SK-N-SH (cell line): ENCODE results near the gene IFNLR1. TPM values are rescaled to one million over a fixed set of nuclear protein-coding genes. Genes with fewer than 3 reads are reported as not detected.

ENCODE experiments used
- CTCF ChIA-PET: fragments of 300-600, 350-600 bp; formaldehyde crosslinking; extraction: SDS; loops from one replicate; lab custom pipeline; 2021; lab: Yijun Ruan, JAX
- POLR2A ChIA-PET: fragments of 350-600 bp; sonication (Branson Sonifier 250); formaldehyde crosslinking; extraction: SDS; loops from one replicate; lab custom pipeline; 2020; ENCODE audit warnings: antibody characterized with exemption, inconsistent platforms; lab: Yijun Ruan, JAX
- DNase-seq: peaks from one replicate; pipeline ENCODE4 v3.0.0; 2012
- H2AFZ ChIP-seq: fragments of 200-600 bp; sonication (generic); 2 replicates; pipeline ENCODE4 v1.8.1; 2016; ENCODE audit warnings: antibody characterized with exemption, mild to moderate bottlenecking, low read depth
- H3F3A ChIP-seq: fragments of 200-600 bp; sonication (generic); replicated peaks from 2 replicates; pipeline ENCODE3; 2016; ENCODE audit warnings: antibody characterized with exemption, mild to moderate bottlenecking; ENCODE audit not compliant: insufficient read depth
- H3K27ac ChIP-seq, 2 experiments: fragments of 200-500 bp in 1 of 2; fragments of 200-600 bp in 1 of 2; sonication (Bioruptor generic) in 1 of 2; sonication (generic), shearing (Covaris generic) in 1 of 2; 2 replicates each; pipeline versions ENCODE4 v1.5.1 to v1.6.1; 2014 to 2016; ENCODE audit warnings: low read depth in 2 of 2, inconsistent platforms in 1 of 2, low read length in 1 of 2, mild to moderate bottlenecking in 1 of 2, mixed read lengths in 1 of 2
- H3K27me3 ChIP-seq: fragments of 200-600 bp; sonication (generic), shearing (Covaris generic); 2 replicates; pipeline ENCODE4 v1.6.1; 2016; ENCODE audit warnings: mixed run types; ENCODE audit not compliant: insufficient read depth
- H3K36me3 ChIP-seq, 2 experiments: fragments of 200-500 bp in 1 of 2; fragments of 200-600 bp in 1 of 2; sonication (Bioruptor generic) in 1 of 2; sonication (generic) in 1 of 2; replicated peaks in 1 of 2; 2 replicates each; pipeline versions ENCODE3 to v1.5.1; 2014 to 2016; ENCODE audit warnings: low read length in 1 of 2, mild to moderate bottlenecking in 1 of 2; ENCODE audit not compliant: insufficient read depth in 2 of 2, control insufficient read depth in 1 of 2
- H3K4me1 ChIP-seq, 2 experiments: fragments of 200-500 bp in 1 of 2; fragments of 200-600 bp in 1 of 2; sonication (Bioruptor generic) in 1 of 2; sonication (generic), shearing (Covaris generic) in 1 of 2; 2 replicates each; pipeline versions ENCODE4 v1.5.1 to v1.6.1; 2014 to 2016; ENCODE audit warnings: low read depth in 1 of 2, low read length in 1 of 2, mixed run types in 1 of 2; ENCODE audit not compliant: insufficient read depth in 2 of 2, control insufficient read depth in 1 of 2
- H3K4me2 ChIP-seq: fragments of 200-600 bp; sonication (generic), shearing (Covaris generic); 2 replicates; pipeline ENCODE4 v1.6.1; 2017; ENCODE audit warnings: mixed run types
- H3K4me3 ChIP-seq, 2 experiments: fragments of 200-500 bp in 1 of 2; fragments of 200-600 bp in 1 of 2; sonication (Bioruptor generic) in 1 of 2; sonication (generic), shearing (Covaris generic) in 1 of 2; 2 replicates each; pipeline versions ENCODE4 v1.5.1 to v1.8.1; 2014 to 2016; ENCODE audit warnings: low read depth in 2 of 2, inconsistent platforms in 1 of 2, low read length in 1 of 2, mild to moderate bottlenecking in 1 of 2, mixed read lengths in 1 of 2, moderate library complexity in 1 of 2
- H3K79me2 ChIP-seq: fragments of 200-600 bp; sonication (generic); 2 replicates; pipeline ENCODE4 v1.8.1; 2017; ENCODE audit warnings: mild to moderate bottlenecking; ENCODE audit not compliant: insufficient read depth
- H3K9ac ChIP-seq: fragments of 200-600 bp; sonication (generic); 2 replicates; pipeline ENCODE4 v1.6.1; 2017; ENCODE audit warnings: mixed run types
- H3K9me2 ChIP-seq: fragments of 200-600 bp; sonication (generic); 2 replicates; pipeline ENCODE4 v1.6.1; 2017; ENCODE audit warnings: mixed run types
- H3K9me3 ChIP-seq: fragments of 200-600 bp; sonication (generic); 2 replicates; pipeline ENCODE4 v1.6.1; 2017; ENCODE audit warnings: mixed run types, mild to moderate bottlenecking, moderate library complexity
- H4K20me1 ChIP-seq: fragments of 200-600 bp; sonication (generic); 2 replicates; pipeline ENCODE4 v1.6.1; 2017; ENCODE audit warnings: mild to moderate bottlenecking, mixed run types; ENCODE audit not compliant: insufficient read depth
- CHD2 ChIP-seq: fragments of 150-350 bp; IDR thresholded peaks from 2 replicates; pipeline ENCODE4 v1.6.1; 2018; ENCODE audit warnings: low read length; ENCODE audit not compliant: partially characterized antibody
- EZH2phosphoT487 ChIP-seq: fragments of 200-600 bp; sonication (generic); IDR thresholded peaks from 2 replicates; pipeline ENCODE4 v1.6.1; 2017; ENCODE audit warnings: low read depth, mixed run types, mild to moderate bottlenecking, antibody characterized with exemption, moderate library complexity, borderline replicate concordance
- FOXM1 ChIP-seq: IDR thresholded peaks from 2 replicates; pipeline ENCODE4 v1.4.0; 2012; ENCODE audit warnings: low read depth, mild to moderate bottlenecking
- GABPA ChIP-seq: IDR thresholded peaks from 2 replicates; pipeline ENCODE4 v1.4.0; 2012; ENCODE audit warnings: low read depth, mild to moderate bottlenecking
- GATA2 ChIP-seq: sonication (generic); formaldehyde crosslinking; IDR thresholded peaks from 2 replicates; pipeline ENCODE4 v1.5.0; 2020; ENCODE audit warnings: mild to moderate bottlenecking, missing genetic modification reagents
- IRF3 ChIP-seq: fragments of 150-350 bp; IDR thresholded peaks from 2 replicates; pipeline ENCODE4 v1.6.1; 2016; ENCODE audit warnings: mild to moderate bottlenecking, low read depth, low read length
- JUND ChIP-seq: IDR thresholded peaks from 2 replicates; pipeline ENCODE4 v1.4.0; 2012
- MAX ChIP-seq: IDR thresholded peaks from 2 replicates; pipeline ENCODE4 v1.4.0; 2012; ENCODE audit warnings: low read depth
- MXI1 ChIP-seq: IDR thresholded peaks from 2 replicates; pipeline ENCODE4 v1.6.1; 2012; ENCODE audit warnings: mild to moderate bottlenecking, low read depth, low read length, improper control_type of control experiment
- NFIC ChIP-seq: IDR thresholded peaks from 2 replicates; pipeline ENCODE4 v1.4.0; 2012; ENCODE audit warnings: borderline replicate concordance
- NRF1 ChIP-seq: IDR thresholded peaks from 2 replicates; pipeline ENCODE4 v1.6.1; 2012; ENCODE audit warnings: low read depth, mild to moderate bottlenecking, low read length
- POLR2AphosphoS5 ChIP-seq: IDR thresholded peaks from 2 replicates; pipeline ENCODE4 v1.6.1; 2012; ENCODE audit warnings: low read depth, low read length
- RFX5 ChIP-seq: IDR thresholded peaks from 2 replicates; pipeline ENCODE4 v1.6.1; 2012; ENCODE audit warnings: mild to moderate bottlenecking, improper control_type of control experiment, low read length
- TAF1 ChIP-seq: IDR thresholded peaks from 2 replicates; pipeline ENCODE4 v1.6.1; 2012; ENCODE audit warnings: low read depth, mild to moderate bottlenecking, low read length, moderate library complexity, borderline replicate concordance
- TEAD4 ChIP-seq: IDR thresholded peaks from 2 replicates; pipeline ENCODE4 v1.4.0; 2012; ENCODE audit warnings: mild to moderate bottlenecking, borderline replicate concordance; ENCODE audit not compliant: insufficient read depth
- ZBTB33 ChIP-seq: IDR thresholded peaks from 2 replicates; pipeline ENCODE4 v1.4.0; 2012; ENCODE audit warnings: low read depth, borderline replicate concordance
- WGBS: methylation state at CpG from one replicate; pipeline ENCODE4 v1.1.6; 2017; ENCODE audit warnings: low lambda C conversion rate; 5-methylcytosine and 5-hydroxymethylcytosine counted together
- polyA plus RNA-seq, 3 experiments: library from polyadenylated mRNA; depleted of rRNA; stranded (reverse); fragments of >200 nt; gene quantifications; 2 replicates each; pipeline ENCODE4 v1.2.3, GENCODE V29; 2012

Gene IFNLR1
- polyA plus RNA-seq, 1 of the 3 experiments (the other 2 are of a cell fraction): 0.30 TPM

GRCh38 chr1:24228311-24228710, 41.2 kb upstream of the IFNLR1 start:
- Histone ChIP-seq H3K9me3 (no peaks in the 10 kb centered on the region), H3K4me2 (no peak overlapping the region), H3K9me2 (no peaks in the 10 kb centered on the region)
- 50% methylated on average over 4 of the region's 4 CpGs for WGBS
- TF ChIP-seq EZH2phosphoT487 (no peak), FOXM1 (no peak), NFIC (no peak), JUND (no peak), TAF1 (no peak), CHD2 (no peak)
- TF ChIP-seq, all 33 proteins: peak for 0
- Histone ChIP-seq H3K27ac (no peak overlapping the region), H3K4me3 (no peak overlapping the region), H2AFZ (no peak overlapping the region), H3F3A (no peaks in the 10 kb centered on the region), H3K27me3 (no peaks in the 10 kb centered on the region), H3K36me3 (no peaks in the 10 kb centered on the region), H3K9ac (no peak overlapping the region), H4K20me1 (no peaks in the 10 kb centered on the region), H3K79me2 (no peaks in the 10 kb centered on the region), H3K4me1 (no peaks in the 10 kb centered on the region)
- ChIA-PET POLR2A (no interaction called here), CTCF (interaction anchor here (1.3 to 1.4 kb wide), 3 partner anchors 15 to 78 kb away, joined by 3 to 6 read pairs (median 5); no protein-coding TSS in a partner anchor)
- DNase-seq: no peak

- no peaks in the 10 kb centered on the region for H3K79me2 ChIP-seq
- H3K9ac ChIP-seq: no peak overlapping the region
- 89% methylated on average over 5 of the region's 5 CpGs for WGBS
- CTCF ChIA-PET: interaction anchor here (1.2 to 1.4 kb wide), 3 partner anchors 16 to 28 kb away, joined by 3 to 6 read pairs (median 5); no protein-coding TSS in a partner anchor
- H3K4me3 ChIP-seq: no peak overlapping the region
- no peaks in the 10 kb centered on the region for H3K9me3 ChIP-seq
- TF ChIP-seq RFX5: no peak
- TF ChIP-seq EZH2phosphoT487: no peak
- no peak for TF ChIP-seq POLR2AphosphoS5
- TF ChIP-seq MAX: no peak
- no peak for TF ChIP-seq GABPA
- TF ChIP-seq FOXM1: no peak
- TF ChIP-seq, all 33 proteins: peak for 0
- H3K27me3 ChIP-seq: peaks cover 4% of the 10 kb centered on the region; the same call in 1 of the 2 replicates
- H3K4me2 ChIP-seq: no peak overlapping the region
- H2AFZ ChIP-seq: no peak overlapping the region
- no peaks in the 10 kb centered on the region for H3F3A ChIP-seq
- POLR2A ChIA-PET: no interaction called here
- DNase-seq: no peak
- no peaks in the 10 kb centered on the region for H4K20me1 ChIP-seq
- H3K9me2 ChIP-seq: no peaks in the 10 kb centered on the region
- no peaks in the 10 kb centered on the region for H3K4me1 ChIP-seq
- no peak overlapping the region for H3K27ac ChIP-seq
- no peaks in the 10 kb centered on the region for H3K36me3 ChIP-seq
Observed at GRCh38 chr1:24226749-24227148, 39.7 kb upstream of the IFNLR1 start.

- H3K9me2 ChIP-seq: no peaks in the 10 kb centered on the region
- H3F3A ChIP-seq: no peaks in the 10 kb centered on the region
Observed at GRCh38 chr1:24224761-24225160, 37.7 kb upstream of the IFNLR1 start.

More at GRCh38 chr1:24224761-24225160, 37.7 kb upstream of the IFNLR1 start:
- H3K27ac ChIP-seq: no peak overlapping the region
- TF ChIP-seq POLR2AphosphoS5: no peak
- TF ChIP-seq IRF3: no peak
- no peak for TF ChIP-seq JUND
- TF ChIP-seq GATA2 (CRISPR knock-in tag): no peak
- TF ChIP-seq MXI1: no peak
- TF ChIP-seq MAX: no peak
- TF ChIP-seq TEAD4: no peak
- TF ChIP-seq GABPA: no peak
- TF ChIP-seq NRF1: no peak
- no peak for TF ChIP-seq ZBTB33
- TF ChIP-seq EZH2phosphoT487: no peak
- no peak overlapping the region for H3K4me3 ChIP-seq
- no peak overlapping the region for H2AFZ ChIP-seq
- CTCF ChIA-PET: interaction anchor here (1.0 to 1.2 kb wide), 2 partner anchors 23 to 166 kb away, joined by 3 to 5 read pairs; no protein-coding TSS in a partner anchor
- DNase-seq: no peak
- H3K9ac ChIP-seq: no peak overlapping the region
- POLR2A ChIA-PET: no interaction called here
- no peaks in the 10 kb centered on the region for H4K20me1 ChIP-seq
- H3K27me3 ChIP-seq: peaks cover 15% of the 10 kb centered on the region; the same call in 1 of the 2 replicates
- no peaks in the 10 kb centered on the region for H3K36me3 ChIP-seq
- no peaks in the 10 kb centered on the region for H3K79me2 ChIP-seq
- no peaks in the 10 kb centered on the region for H3K9me3 ChIP-seq
- no peaks in the 10 kb centered on the region for H3K4me1 ChIP-seq
- no peak overlapping the region for H3K4me2 ChIP-seq
- WGBS: 88% methylated on average over 4 of the region's 4 CpGs
